WTC11 (cell line): ENCODE data around the gene PLEKHN1.

ENCODE experiments used
- CTCF ChIP-seq: fragments of 200-600 bp; IDR thresholded peaks from 2 replicates; pipeline ENCODE4 v1.8.0; 2022; ENCODE audit warnings: antibody characterized with exemption
- NFYB ChIP-seq: sonication (generic); formaldehyde crosslinking; conservative IDR thresholded peaks from 2 replicates; pipeline ENCODE4 v1.8.0; 2022; ENCODE audit warnings: low read depth, missing genetic modification reagents
- OVOL2 ChIP-seq: fragments of 250-450 bp; sonication (Bioruptor Pico); IDR thresholded peaks from 2 replicates; pipeline ENCODE4 v1.9.0; 2021; ENCODE audit warnings: mild to moderate bottlenecking, borderline replicate concordance
- RELA ChIP-seq: sonication (generic); formaldehyde crosslinking; IDR thresholded peaks from 2 replicates; pipeline ENCODE4 v1.8.1; 2022; ENCODE audit warnings: missing genetic modification reagents, mild to moderate bottlenecking, borderline replicate concordance
- SMAD3 ChIP-seq: sonication (generic); formaldehyde crosslinking; IDR thresholded peaks from 2 replicates; pipeline ENCODE4 v1.8.0; 2022; ENCODE audit warnings: missing genetic modification reagents, mild to moderate bottlenecking, borderline replicate concordance
- SP1 ChIP-seq: sonication (generic); formaldehyde crosslinking; conservative IDR thresholded peaks from 2 replicates; pipeline ENCODE4 v1.8.1; 2022; ENCODE audit warnings: missing genetic modification reagents
- ZBTB43 ChIP-seq: sonication (generic); formaldehyde crosslinking; IDR thresholded peaks from 2 replicates; pipeline ENCODE4 v1.8.1; 2023; ENCODE audit warnings: mild to moderate bottlenecking, missing genetic modification reagents
- ZNF263 ChIP-seq: sonication (generic); formaldehyde crosslinking; IDR thresholded peaks from 2 replicates; pipeline ENCODE4 v1.8.1; 2022; ENCODE audit warnings: low read depth, mild to moderate bottlenecking, moderate library complexity, missing genetic modification reagents
- ZNF317 ChIP-seq: sonication (generic); formaldehyde crosslinking; IDR thresholded peaks from 2 replicates; pipeline ENCODE4 v1.8.1; 2023; ENCODE audit warnings: low read depth, mild to moderate bottlenecking, moderate library complexity, missing genetic modification reagents, borderline replicate concordance
- TF ChIP-seq, protein P1 (sequence below): sonication (generic); formaldehyde crosslinking; IDR thresholded peaks from 2 replicates; pipeline ENCODE4 v1.8.1; 2023; ENCODE audit warnings: mild to moderate bottlenecking, missing genetic modification reagents, moderate library complexity
- TF ChIP-seq, protein P2 (sequence below): sonication (generic); formaldehyde crosslinking; IDR thresholded peaks from 2 replicates; pipeline ENCODE4 v1.8.1; 2022; ENCODE audit warnings: low read depth, missing genetic modification reagents, borderline replicate concordance

DNA sequence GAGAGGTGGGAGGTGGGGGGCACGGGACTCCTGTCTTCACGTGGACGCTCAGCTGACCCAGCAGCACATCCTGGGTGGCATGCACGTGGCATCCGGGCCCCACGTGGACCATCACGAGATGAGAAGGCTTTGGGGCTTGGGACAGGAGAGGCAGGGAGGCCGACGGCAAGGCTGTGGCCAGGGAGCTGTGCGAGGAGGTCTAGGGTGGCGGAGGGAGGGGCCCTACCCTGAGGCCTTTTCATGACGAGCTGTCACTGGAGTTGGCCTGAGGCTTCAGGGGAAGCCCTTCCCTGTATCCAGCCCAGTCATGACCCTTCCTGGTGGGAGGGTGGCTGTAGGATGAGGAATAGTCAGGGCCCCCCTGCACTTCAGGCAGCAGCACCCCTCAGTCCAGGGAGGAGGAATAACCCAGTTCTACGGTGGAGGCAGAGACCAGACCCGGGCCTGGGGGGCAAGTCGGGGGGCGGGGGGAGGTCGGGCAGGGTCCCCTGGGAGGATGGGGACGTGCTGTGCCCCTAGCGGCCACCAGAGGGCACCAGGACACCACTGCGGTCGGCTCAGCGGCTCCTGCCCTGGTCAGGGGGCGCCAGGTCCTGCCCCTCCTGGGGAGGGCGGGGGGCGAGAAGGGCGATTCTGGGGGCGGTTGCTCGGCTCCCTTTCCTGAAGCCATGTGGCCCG is 17.7 kb downstream of the PLEKHN1 start:
- peak; percentile 98 for TF ChIP-seq CTCF
- TF ChIP-seq ZNF263 (CRISPR knock-in tag), result no peak
- TF ChIP-seq ZNF317 (CRISPR knock-in tag), result no peak
- TF ChIP-seq SP1 (CRISPR knock-in tag), result no peak
- TF ChIP-seq NFYB (CRISPR knock-in tag), result no peak
- TF ChIP-seq, protein P1, sequence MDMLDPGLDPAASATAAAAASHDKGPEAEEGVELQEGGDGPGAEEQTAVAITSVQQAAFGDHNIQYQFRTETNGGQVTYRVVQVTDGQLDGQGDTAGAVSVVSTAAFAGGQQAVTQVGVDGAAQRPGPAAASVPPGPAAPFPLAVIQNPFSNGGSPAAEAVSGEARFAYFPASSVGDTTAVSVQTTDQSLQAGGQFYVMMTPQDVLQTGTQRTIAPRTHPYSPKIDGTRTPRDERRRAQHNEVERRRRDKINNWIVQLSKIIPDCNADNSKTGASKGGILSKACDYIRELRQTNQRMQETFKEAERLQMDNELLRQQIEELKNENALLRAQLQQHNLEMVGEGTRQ (CRISPR knock-in tag), result no peak
- TF ChIP-seq, protein P2, sequence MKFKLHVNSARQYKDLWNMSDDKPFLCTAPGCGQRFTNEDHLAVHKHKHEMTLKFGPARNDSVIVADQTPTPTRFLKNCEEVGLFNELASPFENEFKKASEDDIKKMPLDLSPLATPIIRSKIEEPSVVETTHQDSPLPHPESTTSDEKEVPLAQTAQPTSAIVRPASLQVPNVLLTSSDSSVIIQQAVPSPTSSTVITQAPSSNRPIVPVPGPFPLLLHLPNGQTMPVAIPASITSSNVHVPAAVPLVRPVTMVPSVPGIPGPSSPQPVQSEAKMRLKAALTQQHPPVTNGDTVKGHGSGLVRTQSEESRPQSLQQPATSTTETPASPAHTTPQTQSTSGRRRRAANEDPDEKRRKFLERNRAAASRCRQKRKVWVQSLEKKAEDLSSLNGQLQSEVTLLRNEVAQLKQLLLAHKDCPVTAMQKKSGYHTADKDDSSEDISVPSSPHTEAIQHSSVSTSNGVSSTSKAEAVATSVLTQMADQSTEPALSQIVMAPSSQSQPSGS, result no peak
- no peak for TF ChIP-seq ZBTB43
- no peak for TF ChIP-seq OVOL2 (CRISPR knock-in tag)
- TF ChIP-seq RELA (CRISPR knock-in tag), result no peak
- no peak for TF ChIP-seq SMAD3
